ENCODE results near the gene MISP3.

MISP3 gene

GRCh38 chr19:14080887-14081796 lies 8.6 kb downstream of the MISP3 start:
- DNase-seq (ENCODE audit: low read depth in 2 of 2), result peak; percentile 98 to 99

DNA sequence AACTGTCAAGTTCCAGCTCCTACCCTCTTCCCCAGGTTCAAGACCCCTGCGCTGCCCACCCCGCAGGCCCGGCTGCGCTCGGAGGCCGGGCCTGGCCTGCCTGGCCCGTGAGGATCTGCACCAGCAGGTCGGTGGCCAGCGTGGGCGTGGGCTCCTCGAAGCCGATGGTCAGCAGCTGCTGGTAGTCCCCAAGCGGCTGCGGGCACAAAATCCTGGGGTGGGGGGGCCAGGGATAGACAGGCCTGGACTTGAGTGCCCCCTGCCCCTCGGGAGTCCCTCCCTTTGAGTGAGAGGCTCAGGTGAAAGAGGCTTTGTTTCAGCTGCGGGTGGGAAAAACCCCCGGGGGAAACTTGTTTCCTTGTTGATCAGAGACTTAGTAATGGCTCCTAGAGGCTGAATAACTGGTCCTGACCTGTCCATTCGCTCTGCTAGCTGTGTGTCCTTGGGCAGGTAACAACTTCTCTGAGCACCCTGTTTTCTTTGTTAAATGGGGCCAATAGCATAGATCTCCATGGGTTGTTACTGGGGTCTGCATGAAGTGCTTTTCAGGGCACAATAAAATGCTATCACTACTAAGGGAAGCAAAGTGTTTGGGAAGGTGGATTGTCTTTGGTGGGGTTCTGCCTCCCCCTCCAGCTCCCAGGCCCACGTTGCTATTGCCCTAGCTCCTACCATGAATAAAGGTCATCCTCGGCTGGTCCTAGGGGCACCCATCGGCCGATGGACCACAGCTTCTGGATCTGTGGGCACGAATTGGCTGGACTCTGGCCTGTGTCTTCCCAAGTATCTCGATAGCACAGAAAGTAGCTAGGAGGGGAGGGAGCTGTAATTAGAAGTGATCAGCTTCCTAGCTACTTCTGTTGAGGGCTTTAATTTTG lies 9.4 kb downstream of the MISP3 start:
- DNase-seq (ENCODE audit: low read depth in 2 of 2), result no peak

DNA sequence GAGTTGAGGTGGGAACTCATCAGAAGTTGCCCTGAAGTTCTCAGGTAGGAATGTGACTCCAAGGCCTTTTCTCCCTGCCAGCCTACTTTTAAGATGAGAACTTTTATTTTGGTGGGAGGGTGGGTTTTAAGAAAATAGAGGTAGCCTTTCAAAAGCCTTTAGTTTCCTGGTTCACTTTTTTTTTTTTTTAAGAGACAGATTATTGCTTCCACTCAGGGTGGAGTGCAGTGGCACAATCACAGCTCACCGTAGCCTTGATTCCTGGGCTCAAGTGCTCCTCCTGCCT lies 10.0 kb downstream of the MISP3 start:
- DNase-seq (ENCODE audit: low read depth in 2 of 2), result no peak

DNA sequence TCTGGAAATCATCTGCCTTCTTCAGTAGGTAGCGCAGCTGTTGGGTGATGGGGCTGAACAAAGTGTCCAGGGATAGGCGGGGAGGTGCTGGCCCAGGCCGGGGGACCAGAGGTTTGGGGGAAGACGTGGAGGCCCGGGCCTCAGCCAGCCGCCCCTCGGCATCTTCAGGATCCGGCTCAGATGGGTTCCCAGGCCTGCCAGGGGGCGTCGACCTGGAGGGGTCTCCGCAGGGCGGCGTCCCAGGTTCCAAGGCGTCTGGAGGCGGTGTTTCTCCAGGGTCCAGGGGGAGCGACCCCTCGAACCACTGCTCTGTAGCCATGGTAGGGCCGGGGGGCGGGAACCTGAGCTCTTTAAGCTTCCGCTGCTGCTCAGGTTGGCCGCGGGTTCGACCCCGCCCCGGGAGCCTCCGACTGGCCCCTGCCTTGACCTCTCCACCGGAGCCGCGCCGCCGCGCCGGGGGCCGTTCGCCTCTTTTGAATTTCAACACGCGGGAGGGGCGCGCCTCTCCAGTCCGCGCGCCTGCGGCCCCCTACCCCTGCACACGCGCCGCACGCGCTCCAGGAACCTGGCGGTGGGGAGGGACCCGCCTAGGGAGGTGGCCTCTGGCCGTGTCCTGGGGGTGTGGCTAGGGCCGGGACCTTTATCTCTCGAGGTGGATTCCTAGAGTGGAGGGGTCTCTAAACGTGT lies 12.9 kb downstream of the MISP3 start, which contains the start of gene C19orf67:
Gene C19orf67, minus strand, starts transcription at position 475 of the 687 bp plus-strand sequence. Its CDS starts 156 bp downstream, at position 319.
- DNase-seq (ENCODE audit: low read depth in 2 of 2), result no peak

- no peak for DNase-seq (ENCODE audit: low read depth in 2 of 2)
Observed at GRCh38 chr19:14086098-14086497, 13.5 kb downstream of the MISP3 start.

DNA sequence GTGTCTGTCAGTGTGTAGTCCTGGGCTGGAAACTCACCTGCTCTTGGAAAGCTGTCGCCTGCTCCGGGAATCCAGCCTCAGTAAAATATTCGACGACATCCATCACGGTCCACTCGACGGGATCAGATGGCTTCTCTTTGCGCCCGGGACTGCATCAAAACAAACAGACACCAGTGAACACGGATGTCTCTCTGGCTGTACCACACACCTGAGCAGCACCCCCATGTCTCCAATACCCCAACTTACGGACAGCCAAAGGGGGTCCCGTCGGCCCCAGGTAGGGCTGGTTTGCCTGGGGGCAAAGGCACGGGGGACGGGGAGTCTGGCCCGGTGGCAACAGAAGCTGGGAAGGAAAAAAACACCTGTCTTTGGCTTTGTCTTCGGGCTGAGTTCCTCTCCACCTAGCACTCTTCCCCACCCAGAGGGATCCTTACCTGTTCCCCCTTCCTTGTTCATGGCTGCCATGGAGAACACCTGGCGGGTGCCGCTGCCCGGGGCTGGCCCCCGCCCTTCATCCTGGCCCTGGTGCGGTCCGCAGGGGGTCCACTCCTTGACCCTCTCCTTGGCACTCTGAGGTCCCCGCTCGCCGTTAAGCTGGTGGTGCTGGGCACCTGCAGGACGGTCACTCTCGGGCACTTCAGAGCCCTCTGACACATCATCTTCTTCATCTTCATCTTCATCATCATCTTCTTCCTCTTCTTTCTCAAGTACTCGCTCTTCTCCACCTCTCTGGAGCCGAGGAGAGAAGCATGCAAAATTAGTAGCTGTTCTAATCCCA lies 16.2 kb downstream of the MISP3 start:
- DNase-seq (ENCODE audit: low read depth in 2 of 2), result no peak

GRCh38 chr19:14089412-14089661 lies 16.8 kb downstream of the MISP3 start:
- no peak for DNase-seq (ENCODE audit: low read depth in 2 of 2)

- peak; percentile 30 to 33 for DNase-seq (ENCODE audit: low read depth in 2 of 2)
Observed at GRCh38 chr19:14089662-14090508, 17.3 kb downstream of the MISP3 start.

- peak; percentile 70 to 79 for DNase-seq (ENCODE audit: low read depth in 2 of 2)
Observed at GRCh38 chr19:14090509-14091080, 18.0 kb downstream of the MISP3 start, which contains the start of gene SAMD1. SAMD1 (minus strand) TSS chr19:14090751.

DNA sequence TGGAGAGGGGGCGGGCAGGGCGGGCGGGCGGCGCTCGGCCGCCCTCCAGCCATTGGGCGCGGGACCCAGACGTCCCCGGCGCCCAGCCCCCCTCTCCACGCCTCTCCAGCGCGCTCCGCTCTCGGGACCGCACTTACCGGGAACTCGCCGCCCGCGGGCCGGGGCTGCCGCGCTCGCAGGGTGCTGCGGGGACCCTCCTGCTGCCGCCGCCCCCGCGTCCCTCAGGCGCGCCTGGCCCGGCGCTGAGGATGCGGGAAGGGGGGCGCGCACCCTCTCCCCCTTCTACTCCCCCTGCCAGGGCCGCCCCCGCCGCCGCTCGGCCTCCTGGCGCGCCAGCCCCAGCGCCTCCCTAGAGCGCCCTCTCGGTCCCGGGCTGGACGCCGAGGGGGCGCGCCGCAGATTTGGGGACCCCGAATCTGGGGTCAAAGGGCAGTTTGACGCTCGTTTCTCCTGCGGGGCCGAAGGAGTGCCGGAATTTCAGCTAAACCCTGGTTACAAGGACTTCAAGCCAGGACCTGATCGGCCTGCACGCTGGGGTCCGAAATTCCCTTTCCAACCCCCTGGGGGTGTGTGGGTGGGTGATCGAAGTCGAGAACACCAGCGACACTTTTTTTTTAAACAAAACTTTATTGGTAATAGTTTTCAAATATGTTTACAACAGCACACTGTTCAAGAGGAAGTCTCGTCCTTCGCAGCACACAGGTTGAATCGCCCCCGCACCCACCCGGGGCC lies 18.7 kb downstream of the MISP3 start:
- peak; percentile 34 to 67 for DNase-seq (ENCODE audit: low read depth in 2 of 2)

DNA sequence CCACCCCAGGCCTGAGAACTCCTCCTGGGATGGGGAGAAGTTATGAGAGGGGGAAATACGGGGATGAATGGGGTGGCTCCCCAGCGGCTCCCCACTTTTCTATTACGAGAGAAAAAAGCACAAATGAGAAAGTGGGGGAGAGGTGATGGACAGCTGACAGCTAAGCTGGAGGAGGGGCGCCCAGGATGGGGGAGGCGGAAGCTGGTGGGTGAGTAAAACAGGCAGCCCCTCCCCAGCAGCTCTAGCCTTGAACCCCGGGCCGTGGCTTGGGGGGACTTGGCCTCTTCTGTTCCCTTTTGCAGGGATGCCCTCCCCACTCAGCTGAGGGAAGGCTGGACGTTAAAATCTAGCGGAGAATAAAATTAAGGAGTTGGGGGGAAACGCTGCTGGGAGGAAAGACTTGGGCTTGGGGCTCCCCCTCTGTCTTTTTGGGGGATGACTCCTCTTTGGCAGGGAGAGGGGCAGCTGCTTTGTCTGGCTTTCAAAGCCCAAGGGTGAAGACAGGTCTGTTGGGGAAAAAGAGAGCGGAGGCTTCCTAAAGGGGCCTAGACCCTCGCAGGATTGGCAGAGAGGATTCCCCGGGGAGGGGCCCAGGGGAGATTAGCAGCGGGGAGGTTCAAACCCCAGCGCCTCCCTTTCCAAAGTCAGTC lies 19.4 kb downstream of the MISP3 start:
- no peak for DNase-seq (ENCODE audit: low read depth in 2 of 2)

- no peak for DNase-seq (ENCODE audit: low read depth in 2 of 2)
Observed at GRCh38 chr19:14093117-14093823, 20.7 kb downstream of the MISP3 start.

DNA sequence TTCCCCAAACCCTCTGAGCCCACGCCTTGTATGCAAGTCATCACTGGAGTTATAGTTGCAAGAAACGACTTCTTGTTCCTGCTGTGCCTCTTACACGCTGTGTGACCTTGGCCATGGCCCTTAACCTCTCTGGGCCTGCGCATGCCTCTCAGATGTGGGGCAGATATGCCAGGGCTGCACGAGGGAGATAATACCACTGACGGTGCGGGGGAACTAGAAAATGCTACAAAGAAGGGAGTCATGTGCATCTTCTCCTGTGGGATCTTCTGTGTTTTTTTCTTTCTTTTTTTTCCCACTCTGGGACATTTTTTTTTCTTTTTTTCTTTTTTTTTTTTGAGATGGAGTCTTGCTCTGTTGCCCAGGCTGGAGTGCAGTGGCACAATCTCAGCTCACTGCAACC lies 22.3 kb downstream of the MISP3 start:
- DNase-seq (ENCODE audit: low read depth in 2 of 2), result no peak

DNA sequence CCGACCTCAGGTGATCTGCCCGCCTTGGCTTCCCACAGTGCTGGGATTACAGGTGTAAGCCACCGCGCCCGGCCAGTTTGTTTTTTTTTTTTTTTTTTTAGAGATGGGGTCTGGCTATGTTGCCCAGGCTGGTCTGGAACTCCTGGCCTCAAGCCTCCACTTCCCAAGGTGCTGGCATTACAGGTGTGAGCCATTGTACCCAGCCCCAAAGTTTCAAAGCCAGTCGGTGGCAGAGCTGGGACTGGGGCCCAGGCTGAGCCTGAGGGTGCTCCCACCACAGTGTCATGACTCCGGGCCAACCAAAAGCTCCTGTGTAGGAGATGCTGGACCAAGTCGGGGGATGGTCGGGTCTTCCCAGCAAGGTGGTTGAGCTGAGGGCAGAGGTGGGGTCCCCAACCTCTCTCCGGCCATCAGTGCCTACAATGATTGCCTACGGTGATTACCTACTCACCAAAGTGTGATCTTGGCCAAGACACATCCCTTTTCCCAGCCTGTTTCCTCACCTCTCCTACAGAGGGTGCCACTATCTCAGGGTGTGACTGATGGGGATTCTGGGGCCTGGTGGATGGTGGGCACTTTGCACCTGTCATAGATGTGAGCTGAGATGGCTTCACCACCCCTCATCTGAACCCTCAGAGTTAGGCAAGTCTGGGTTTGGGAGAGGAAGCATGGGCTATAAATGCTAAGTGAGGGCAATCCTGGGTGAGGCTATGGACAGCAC lies 23.8 kb downstream of the MISP3 start:
- DNase-seq (ENCODE audit: low read depth in 2 of 2), result no peak

DNA sequence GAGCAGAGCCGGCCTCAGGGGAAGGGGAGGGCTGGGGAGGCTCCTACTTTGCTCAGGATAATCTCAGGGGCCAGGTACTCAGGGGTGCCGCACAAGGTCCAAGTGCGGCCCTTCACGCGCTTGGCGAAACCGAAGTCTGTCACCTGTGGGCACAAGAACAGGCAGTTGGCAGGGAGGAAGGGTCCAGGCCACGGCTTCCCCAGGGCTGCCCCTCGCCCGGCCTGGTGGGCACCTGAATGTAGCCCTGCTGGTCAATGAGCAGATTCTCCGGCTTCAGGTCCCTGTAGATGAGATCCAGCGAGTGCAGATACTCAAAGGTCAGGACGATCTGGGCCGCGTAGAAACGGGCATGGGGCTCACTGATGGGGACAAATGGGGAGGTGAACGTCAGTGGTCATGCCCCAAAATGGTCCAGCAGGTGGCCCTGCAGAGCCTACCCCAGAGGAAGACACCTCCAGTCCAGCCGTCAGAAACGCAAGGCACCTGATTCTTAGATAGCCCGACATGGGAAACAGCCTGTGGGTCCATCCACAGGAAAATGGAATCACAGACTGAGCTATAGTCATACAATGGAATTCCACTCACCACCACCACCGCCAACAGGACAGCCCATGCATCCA lies 25.1 kb downstream of the MISP3 start:
- DNase-seq (ENCODE audit: low read depth in 2 of 2), result no peak

GRCh38 chr19:14101003-14101545 lies 28.5 kb downstream of the MISP3 start:
- DNase-seq (ENCODE audit: low read depth in 2 of 2), result no peak

GRCh38 chr19:14102102-14102696 lies 29.6 kb downstream of the MISP3 start:
- DNase-seq (ENCODE audit: low read depth in 2 of 2), result no peak

Data from stimulated activated CD4-positive, alpha-beta T cell treated with anti-CD3 and anti-CD28 coated beads, Interleukin-12 subunit alpha, Interleukin-12 subunit beta, amount 100 ng/mL, for 24 hours (primary cell).